ENCODE data around the gene PTX4. TPM values are rescaled to one million over a fixed set of nuclear protein-coding genes. Genes with fewer than 3 reads are reported as not detected.

PTX4 gene
- total and polyA plus RNA-seq, 2 experiments from 2014 or later = 0.30 TPM; not detected in 1

- no peak overlapping the region for H3K27ac ChIP-seq
- DNase-seq (ENCODE audit: low read depth in 1 of 2, low spot score in 1 of 2) = no peak
- no peaks in the 10 kb centered on the region for H3K4me1 ChIP-seq (ENCODE audit: low read depth)
- H3K4me3 ChIP-seq = no peak overlapping the region
- H3K36me3 ChIP-seq = peaks cover 8% of the 10 kb centered on the region
- TF ChIP-seq CTCF (IDR thresholded peaks at IDR 0.05; ENCODE audit: low read depth, low read length) = no peak
- no peaks in the 10 kb centered on the region for H3K9me3 ChIP-seq (ENCODE audit: low read depth)
- H3K27me3 ChIP-seq = no peaks in the 10 kb centered on the region
Observed at GRCh38 chr16:1453316-1453715, 35.4 kb downstream of the PTX4 start.

GRCh38 chr16:1452530-1452929 lies 36.2 kb downstream of the PTX4 start:
- Histone ChIP-seq H3K27me3 (no peaks in the 10 kb centered on the region), H3K4me3 (no peak overlapping the region), H3K9me3 (ENCODE audit: low read depth) (no peaks in the 10 kb centered on the region), H3K36me3 (peaks cover 8% of the 10 kb centered on the region), H3K4me1 (ENCODE audit: low read depth) (no peaks in the 10 kb centered on the region), H3K27ac (no peak overlapping the region)
- TF ChIP-seq CTCF (IDR thresholded peaks at IDR 0.05; ENCODE audit: low read depth, low read length) = no peak
- DNase-seq (ENCODE audit: low read depth in 1 of 2, low spot score in 1 of 2) = no peak

DNA sequence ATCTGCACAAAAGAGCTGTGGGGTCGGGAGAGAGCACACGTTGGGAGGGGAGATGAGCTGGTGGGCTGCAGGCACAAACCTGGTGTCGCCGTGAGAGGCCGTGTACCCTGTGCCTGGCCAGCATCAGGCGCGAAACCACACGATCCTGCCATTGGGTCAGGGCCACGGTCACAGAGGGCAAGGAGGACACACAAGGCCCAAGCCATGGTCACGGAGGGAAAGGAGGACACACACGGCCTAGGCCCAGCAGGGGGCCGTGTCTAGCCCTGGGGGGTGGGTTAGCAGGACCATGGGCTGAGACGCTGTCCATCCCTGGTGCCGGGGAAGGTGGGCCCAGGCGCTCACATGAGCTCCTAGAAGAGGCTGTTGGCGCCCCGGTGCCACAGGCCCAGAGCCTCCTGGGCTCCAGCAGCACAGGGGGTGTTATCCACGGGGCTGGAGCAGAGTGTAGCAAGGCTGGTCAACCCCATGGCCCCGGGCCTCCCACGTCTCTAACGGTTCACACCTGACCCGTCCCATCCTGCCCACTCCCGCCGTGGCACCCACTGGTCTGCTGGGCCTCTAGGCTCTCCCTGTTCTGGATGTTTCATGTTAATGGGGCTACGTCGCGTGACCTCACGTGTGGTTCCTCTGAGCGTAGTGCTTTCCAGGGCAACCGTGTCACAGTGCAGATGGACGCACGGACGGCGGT lies 36.9 kb downstream of the PTX4 start:
- TF ChIP-seq CTCF (IDR thresholded peaks at IDR 0.05; ENCODE audit: low read depth, low read length) = no peak
- Histone ChIP-seq H3K9me3 (ENCODE audit: low read depth) (no peaks in the 10 kb centered on the region), H3K27ac (no peak overlapping the region), H3K27me3 (no peaks in the 10 kb centered on the region), H3K4me1 (ENCODE audit: low read depth) (no peaks in the 10 kb centered on the region), H3K4me3 (no peak overlapping the region), H3K36me3 (peaks cover 8% of the 10 kb centered on the region)
- no peak for DNase-seq (ENCODE audit: low read depth in 1 of 2, low spot score in 1 of 2)

DNA sequence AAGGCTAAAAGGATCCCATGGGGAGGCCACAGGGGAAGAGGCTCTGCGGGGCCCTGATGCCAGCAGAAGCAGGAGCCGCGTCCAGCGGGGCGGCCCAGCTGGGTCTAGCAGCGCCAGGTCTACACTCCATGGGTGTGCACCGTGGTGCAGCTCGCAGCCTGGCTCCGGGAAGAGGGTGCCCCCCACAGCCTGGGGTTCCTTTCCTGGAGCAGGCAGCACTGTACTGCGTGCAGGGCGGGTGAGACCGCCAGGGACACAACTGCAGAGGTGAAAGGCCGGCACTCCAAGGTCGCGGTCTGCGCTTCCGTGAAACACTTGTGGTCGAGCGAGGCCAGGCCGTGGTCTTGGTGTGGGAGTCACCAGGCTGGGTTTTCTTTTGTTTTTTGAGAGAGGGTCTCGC lies 37.9 kb downstream of the PTX4 start:
- H3K4me3 ChIP-seq = no peak overlapping the region
- H3K27ac ChIP-seq = no peak overlapping the region
- H3K9me3 ChIP-seq (ENCODE audit: low read depth) = no peaks in the 10 kb centered on the region
- peaks cover 8% of the 10 kb centered on the region for H3K36me3 ChIP-seq
- DNase-seq (ENCODE audit: low read depth in 1 of 2, low spot score in 1 of 2) = no peak
- no peak for TF ChIP-seq CTCF (IDR thresholded peaks at IDR 0.05; ENCODE audit: low read depth, low read length)
- no peaks in the 10 kb centered on the region for H3K27me3 ChIP-seq
- H3K4me1 ChIP-seq (ENCODE audit: low read depth) = no peaks in the 10 kb centered on the region

DNA sequence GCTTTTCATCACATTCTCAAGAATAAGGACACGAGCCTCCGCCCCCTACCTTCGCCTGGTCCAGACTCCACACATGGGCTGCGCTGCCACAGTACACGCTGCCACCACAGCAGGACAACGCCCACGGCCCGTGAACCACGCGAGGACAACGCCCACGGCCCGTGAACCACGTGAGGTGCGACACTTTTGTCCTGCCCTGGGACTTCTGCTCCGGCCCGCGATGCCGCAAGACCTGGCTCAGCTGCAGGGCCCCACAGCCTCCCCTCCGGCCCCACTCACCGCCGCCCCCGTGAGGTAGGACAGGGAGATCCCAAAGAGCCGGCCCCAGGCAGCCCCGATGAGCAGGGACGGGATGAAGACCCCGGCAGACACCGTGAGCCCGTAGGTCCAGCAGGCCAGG lies 38.5 kb downstream of the PTX4 start:
- H3K27me3 ChIP-seq = no peaks in the 10 kb centered on the region
- no peak overlapping the region for H3K4me3 ChIP-seq
- TF ChIP-seq CTCF (IDR thresholded peaks at IDR 0.05; ENCODE audit: low read depth, low read length) = no peak
- DNase-seq (ENCODE audit: low read depth in 1 of 2, low spot score in 1 of 2) = no peak
- no peak overlapping the region for H3K27ac ChIP-seq
- H3K4me1 ChIP-seq (ENCODE audit: low read depth) = no peaks in the 10 kb centered on the region
- peaks cover 5% of the 10 kb centered on the region for H3K36me3 ChIP-seq
- H3K9me3 ChIP-seq (ENCODE audit: low read depth) = no peaks in the 10 kb centered on the region
